A549 (cell line): ENCODE results near the gene ATP5ME.

ENCODE experiments used
- ATOH8 ChIP-seq: fragments of 250-450 bp; sonication (Bioruptor Pico); IDR thresholded peaks from 2 replicates; pipeline ENCODE4 v1.5.0; 2020; ENCODE audit warnings: low read depth, mild to moderate bottlenecking, moderate library complexity
- CEBPB ChIP-seq, 2 experiments: fragments of >200 bp in 1 of 2; sonication (Bioruptor Twin) in 1 of 2; formaldehyde crosslinking in 1 of 2; IDR thresholded peaks; 2 replicates each; pipeline ENCODE4 v1.6.1; 2012 to 2016
- CHD2 ChIP-seq: fragments of 150-350 bp; IDR thresholded peaks from 2 replicates; pipeline ENCODE4 v1.6.1; 2014; ENCODE audit warnings: low read length; ENCODE audit not compliant: partially characterized antibody
- ESRRA ChIP-seq: fragments of 150-350 bp; IDR thresholded peaks from 2 replicates; pipeline ENCODE4 v1.6.1; 2014; ENCODE audit warnings: mild to moderate bottlenecking, low read length, borderline replicate concordance
- JUN ChIP-seq, 2 experiments: fragments of >200 bp; sonication (Bioruptor Twin); formaldehyde crosslinking; IDR thresholded peaks; 2 replicates in 1 of 2; 3 replicates in 1 of 2; pipeline ENCODE4 v1.6.1; 2016 to 2017
- MAFK ChIP-seq: fragments of 450-650 bp; IDR thresholded peaks from 2 replicates; pipeline ENCODE4 v1.6.1; 2014; ENCODE audit not compliant: partially characterized antibody
- MYC ChIP-seq: IDR thresholded peaks from 2 replicates; pipeline ENCODE4 v1.6.1; 2012; ENCODE audit warnings: mild to moderate bottlenecking, inconsistent platforms, low read length, improper control_type of control experiment, borderline replicate concordance
- POLR2A ChIP-seq: IDR thresholded peaks from 2 replicates; pipeline ENCODE4 v1.6.1; 2012; ENCODE audit warnings: mild to moderate bottlenecking, low read length
- REST ChIP-seq: fragments of 200-600 bp; sonication (generic); IDR thresholded peaks from 2 replicates; pipeline ENCODE4 v1.6.1; 2016; ENCODE audit warnings: antibody characterized with exemption, mild to moderate bottlenecking, moderate library complexity
- ZSCAN20 ChIP-seq: fragments of 250-450 bp; sonication (Bioruptor Pico); IDR thresholded peaks from 2 replicates; pipeline ENCODE4 v1.8.0; 2022; ENCODE audit warnings: mild to moderate bottlenecking, moderate library complexity
- TF ChIP-seq, protein P1 (sequence below): fragments of >200 bp; sonication (Bioruptor Twin); formaldehyde crosslinking; IDR thresholded peaks from 3 replicates; pipeline ENCODE4 v1.5.1; 2016
- TF ChIP-seq, protein P2 (sequence below): fragments of 450-650 bp; IDR thresholded peaks from 2 replicates; pipeline ENCODE4 v1.6.1; 2014; ENCODE audit warnings: antibody characterized with exemption

DNA sequence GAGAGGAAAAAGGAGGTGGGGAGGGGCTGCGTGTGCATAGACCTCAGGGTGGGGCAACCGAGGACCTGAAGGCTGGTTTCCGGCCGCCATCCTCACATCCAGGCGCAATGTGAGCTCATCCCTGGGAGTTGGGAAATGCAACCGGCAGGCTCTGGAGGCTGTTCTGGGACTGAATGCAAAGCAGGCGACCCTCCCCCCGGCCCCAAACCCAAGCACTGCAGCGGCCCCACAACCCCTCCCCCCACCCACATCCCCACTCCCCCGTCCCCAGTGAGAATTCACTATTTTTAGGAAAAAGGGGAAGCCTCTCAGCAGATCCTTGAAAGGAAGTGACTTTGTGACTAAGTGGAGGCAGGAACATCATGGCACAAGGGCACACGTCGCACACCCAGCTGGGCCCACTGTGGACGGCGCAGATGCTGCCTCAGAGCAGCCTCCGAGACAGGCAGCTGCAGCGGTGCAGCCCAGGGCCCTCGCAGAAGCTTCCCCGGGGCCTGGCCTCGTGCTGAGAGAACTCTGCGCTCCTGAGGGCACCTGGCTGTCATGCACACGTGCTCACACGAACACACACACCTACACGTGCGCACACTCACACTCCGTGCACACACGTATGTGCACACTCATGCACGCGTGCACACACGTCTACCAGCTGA, 50.0 kb downstream of the ATP5ME start:
- no peak for TF ChIP-seq REST
- TF ChIP-seq, protein P1, sequence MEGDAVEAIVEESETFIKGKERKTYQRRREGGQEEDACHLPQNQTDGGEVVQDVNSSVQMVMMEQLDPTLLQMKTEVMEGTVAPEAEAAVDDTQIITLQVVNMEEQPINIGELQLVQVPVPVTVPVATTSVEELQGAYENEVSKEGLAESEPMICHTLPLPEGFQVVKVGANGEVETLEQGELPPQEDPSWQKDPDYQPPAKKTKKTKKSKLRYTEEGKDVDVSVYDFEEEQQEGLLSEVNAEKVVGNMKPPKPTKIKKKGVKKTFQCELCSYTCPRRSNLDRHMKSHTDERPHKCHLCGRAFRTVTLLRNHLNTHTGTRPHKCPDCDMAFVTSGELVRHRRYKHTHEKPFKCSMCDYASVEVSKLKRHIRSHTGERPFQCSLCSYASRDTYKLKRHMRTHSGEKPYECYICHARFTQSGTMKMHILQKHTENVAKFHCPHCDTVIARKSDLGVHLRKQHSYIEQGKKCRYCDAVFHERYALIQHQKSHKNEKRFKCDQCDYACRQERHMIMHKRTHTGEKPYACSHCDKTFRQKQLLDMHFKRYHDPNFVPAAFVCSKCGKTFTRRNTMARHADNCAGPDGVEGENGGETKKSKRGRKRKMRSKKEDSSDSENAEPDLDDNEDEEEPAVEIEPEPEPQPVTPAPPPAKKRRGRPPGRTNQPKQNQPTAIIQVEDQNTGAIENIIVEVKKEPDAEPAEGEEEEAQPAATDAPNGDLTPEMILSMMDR, result no peak
- no peak for TF ChIP-seq CHD2
- no peak for TF ChIP-seq JUN (IDR thresholded peaks at IDR 0.05)
- no peak for TF ChIP-seq ZSCAN20 (CRISPR knock-in tag)
- no peak for TF ChIP-seq CEBPB (IDR thresholded peaks at IDR 0.05)
- TF ChIP-seq POLR2A, result no peak
- no peak for TF ChIP-seq MAFK
- no peak for TF ChIP-seq ATOH8
- TF ChIP-seq, protein P2, sequence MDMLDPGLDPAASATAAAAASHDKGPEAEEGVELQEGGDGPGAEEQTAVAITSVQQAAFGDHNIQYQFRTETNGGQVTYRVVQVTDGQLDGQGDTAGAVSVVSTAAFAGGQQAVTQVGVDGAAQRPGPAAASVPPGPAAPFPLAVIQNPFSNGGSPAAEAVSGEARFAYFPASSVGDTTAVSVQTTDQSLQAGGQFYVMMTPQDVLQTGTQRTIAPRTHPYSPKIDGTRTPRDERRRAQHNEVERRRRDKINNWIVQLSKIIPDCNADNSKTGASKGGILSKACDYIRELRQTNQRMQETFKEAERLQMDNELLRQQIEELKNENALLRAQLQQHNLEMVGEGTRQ, result no peak
- TF ChIP-seq MYC, result no peak
- no peak for TF ChIP-seq ESRRA
